HG03095 (cell line): ENCODE measurements around the gene ZFAND6.
A peak's percentile ranks its signal among the peaks of the same experiment; 100 is the strongest.
"Not testable (repeated sequence)": the region's sequence is repeated elsewhere in the genome, so short reads cannot be mapped to it uniquely, and the experiment has no call there.

Experiments used
- ATAC-seq: cut with Tn5 transposase; IDR thresholded peaks from one replicate; pipeline ENCODE4 v1.9.1; 2021; ENCODE audit warnings: moderate library complexity; ENCODE audit not compliant: unreplicated experiment

Gene ZFAND6

DNA sequence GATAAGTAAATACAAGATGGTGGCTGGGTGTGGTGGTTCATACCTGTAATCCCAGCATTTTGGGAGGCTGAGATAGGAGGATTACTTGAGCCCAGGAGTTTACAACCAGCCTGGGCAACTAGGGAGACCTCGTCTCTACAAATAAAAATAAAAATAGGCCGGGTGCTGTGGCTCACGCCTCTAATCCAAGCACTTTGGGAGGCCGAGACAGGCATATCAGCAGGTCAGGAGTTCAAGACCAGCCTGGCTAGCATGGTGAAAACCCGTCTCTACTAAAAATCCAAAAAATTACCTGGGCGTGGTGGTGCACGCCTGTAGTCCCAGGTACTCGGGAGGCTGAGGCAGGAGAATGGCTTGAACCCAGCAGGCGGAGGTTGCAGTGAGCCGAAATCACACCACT is 14.3 kb upstream of the ZFAND6 start:
- ATAC-seq = not testable (repeated sequence)

DNA sequence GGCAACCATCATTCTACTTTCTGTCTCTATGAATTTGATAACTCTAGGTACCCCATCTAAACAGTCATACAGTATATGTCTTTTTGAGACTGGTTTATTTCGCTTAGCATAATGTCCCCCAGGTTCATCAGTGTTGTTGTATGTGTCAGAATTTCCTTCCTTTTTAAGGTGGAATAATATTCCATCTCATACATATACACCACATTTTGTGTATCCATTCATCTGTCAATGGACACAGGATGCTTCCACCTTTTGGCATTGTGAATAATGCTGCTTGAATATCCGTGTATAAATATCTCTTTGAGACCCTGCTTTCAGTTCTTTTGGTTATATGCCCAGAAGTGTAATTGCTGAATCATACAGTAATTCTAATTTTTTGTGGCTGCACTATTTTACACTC is 10.4 kb upstream of the ZFAND6 start:
- no peak for ATAC-seq

DNA sequence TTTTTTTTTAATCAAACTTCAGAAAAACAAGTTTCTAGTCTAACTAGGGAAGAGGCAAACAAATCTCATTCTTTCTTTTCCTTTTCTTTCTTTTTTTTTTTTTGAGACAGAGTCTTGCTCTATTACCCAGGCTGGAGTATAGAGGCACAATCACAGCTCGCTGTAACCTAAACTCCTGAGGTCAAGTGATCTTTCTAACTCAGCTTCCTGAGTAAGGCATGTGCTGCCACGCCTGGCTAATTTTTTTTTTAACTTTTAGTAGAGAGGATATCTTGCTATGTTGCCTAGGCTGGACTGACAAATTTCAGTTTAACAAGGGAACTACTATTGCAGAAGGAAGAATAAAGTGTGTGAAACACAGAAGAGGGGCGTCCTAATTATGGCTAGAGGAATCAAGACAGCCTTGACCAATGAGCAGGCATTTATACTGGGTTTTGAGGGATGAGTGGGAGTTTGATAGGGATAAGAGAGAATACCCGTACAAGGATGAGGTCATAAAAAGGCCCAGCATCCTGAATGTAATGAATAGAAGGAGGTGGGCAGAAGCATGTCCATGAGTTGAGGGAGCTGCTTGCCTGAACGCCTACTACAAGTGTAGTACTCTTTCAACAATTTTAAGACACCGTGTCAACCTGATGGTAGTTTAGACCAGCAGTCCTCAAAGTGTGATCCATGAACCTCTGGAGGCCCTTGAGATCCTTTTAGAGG is 6.7 kb upstream of the ZFAND6 start:
- ATAC-seq = peak; percentile 64

DNA sequence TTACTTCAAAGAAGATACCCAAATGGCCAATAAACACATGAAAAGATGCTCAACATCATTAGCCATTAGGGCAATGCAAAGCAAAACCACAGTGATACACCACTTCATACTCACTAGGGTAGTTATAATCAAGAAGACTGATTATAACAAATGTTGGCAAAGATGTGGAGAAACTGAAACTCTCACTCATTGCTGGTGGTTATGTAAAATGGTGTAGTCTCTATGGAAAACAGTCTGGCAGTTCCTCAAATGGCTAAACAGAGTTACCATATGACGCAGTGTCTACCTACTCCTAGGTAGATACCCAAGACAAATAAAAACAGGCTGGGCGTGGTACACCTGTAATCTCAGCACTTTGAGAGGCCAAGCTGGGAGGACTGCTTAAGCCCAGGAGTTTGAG is 3.5 kb upstream of the ZFAND6 start:
- ATAC-seq = no peak

DNA sequence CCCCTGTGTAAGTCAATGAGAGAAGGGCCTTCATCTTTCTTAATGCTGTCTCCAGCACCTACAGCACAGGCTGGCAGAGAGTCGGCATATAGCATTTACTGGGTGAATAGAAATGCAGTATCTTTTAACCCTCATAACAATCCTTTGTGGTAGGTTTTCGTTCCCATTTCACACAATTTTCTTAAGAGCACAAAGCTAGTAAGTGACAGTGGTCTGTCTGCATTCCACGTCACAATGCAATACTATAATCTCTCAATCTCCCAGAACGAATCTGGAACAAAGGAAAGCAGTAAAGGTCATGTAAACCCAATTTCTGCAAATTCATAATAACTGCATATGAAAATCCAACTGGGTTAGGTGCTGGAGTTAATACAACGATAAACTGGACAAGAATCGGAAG is 1.4 kb upstream of the ZFAND6 start:
- ATAC-seq = no peak

DNA sequence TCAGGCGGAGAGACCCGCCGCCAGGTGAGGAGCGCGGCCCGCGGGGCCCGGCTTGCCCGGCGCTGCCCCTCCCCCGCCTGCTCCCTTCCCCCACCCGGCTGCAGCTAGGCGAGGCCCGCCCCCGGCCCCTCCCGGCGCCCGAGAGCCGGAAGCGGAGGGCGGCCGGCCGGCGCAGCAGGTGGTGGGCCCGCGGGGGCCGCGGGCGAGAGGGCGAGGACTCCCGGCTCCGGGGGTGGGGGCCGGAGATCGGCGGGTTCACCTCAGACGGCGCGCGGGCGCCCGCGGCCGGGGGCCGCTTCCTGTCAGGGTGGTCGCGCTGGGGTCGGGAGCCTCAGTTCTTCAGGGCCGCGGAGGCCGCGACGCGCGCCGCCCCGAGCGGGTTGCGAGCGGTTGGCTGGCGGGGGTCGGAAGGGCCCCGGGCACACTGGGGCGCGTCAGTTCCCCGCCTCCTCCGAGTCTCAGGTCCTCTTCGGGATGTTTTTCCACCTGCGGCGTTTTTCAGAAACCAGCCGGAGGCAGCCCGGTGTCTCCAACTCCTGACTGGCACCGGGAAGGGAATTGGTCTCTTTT is 395 bp downstream of the ZFAND6 start:
- peak; percentile 42 for ATAC-seq

DNA sequence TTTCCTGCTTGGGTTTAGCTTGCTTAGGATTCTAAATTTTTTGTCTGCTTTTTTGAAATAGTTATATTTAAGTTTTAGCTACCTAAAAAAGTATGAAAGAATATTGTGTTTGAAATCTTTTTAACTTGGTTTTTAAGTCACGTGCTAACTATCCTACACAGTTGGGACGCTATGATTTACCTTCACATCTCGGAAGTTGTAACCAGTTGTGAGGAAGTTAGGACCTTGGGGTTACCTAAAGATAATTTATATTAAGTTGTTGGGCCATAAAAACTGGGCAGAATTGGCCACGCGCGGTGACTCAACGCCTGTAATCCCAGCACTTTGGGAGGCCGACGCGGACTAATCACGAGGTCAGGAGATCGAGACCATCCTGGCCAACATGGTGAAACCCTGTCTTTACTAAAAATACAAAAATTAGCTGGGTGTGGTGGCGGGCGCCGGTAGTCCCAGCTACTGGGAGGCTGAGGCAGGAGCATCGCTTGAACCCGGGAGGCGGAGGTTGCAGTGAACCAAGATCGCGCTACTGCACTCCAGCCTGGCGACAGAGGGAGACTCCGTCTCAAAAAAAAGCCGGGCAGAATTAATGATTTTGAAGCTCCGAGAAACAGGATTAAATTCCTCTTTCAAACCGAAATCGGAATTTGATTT is 1.0 kb downstream of the ZFAND6 start:
- ATAC-seq = no peak

DNA sequence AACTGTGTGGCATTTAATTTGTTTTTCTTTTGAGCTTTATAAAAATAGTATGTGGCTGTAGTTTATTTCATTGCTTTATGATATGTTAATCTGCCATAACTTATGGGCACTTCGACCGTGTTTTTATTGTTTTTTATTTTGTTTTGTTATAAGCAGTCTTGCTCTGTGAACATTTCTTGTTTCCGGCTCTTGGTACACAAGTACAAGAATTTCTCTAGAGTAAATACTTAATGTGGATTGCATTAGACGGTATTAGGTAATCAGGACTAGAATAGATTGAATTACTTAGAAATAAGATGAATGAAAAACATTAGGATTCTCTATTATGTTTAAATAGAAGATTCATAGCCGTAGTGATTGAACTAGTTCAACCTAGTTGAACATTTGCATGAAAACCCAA is 2.1 kb downstream of the ZFAND6 start:
- ATAC-seq = no peak

DNA sequence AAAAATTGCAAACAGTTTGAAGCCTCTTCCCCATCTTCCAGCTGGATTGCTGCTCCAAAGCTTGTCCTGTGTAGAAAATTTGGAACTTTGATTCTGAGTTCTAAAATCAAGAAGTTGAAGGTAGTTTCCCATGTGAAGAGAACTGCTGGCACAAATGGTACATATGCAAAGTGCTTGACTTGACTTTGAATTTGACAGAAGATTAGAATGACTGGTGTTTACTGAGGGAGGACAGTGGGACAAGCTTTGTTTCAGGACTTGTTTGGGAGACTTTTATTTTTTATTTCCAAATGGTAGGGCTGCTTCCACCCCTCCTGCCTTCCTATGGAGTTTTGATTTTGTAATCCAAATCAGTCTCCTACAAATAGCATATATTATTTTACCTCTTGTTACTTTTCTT is 7.4 kb downstream of the ZFAND6 start:
- no peak for ATAC-seq

DNA sequence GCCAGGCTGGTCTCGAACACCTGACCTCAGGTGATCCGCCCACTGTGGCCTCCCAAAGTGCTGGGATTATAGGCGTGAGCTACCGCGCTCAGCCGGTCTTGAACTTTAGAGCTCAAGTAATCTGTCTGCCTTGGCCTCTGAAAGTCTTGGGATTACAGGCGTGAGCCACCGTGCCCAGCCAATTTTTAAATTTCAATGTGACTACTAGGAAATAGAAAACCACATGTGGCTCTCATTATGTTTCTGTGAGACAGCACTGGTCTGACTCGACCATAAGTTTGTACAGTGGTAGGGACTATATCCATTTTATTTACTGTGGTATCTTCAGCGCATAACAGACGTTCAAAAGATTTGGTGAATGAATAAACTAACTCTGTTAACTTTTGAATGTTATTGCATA is 9.1 kb downstream of the ZFAND6 start:
- no peak for ATAC-seq

DNA sequence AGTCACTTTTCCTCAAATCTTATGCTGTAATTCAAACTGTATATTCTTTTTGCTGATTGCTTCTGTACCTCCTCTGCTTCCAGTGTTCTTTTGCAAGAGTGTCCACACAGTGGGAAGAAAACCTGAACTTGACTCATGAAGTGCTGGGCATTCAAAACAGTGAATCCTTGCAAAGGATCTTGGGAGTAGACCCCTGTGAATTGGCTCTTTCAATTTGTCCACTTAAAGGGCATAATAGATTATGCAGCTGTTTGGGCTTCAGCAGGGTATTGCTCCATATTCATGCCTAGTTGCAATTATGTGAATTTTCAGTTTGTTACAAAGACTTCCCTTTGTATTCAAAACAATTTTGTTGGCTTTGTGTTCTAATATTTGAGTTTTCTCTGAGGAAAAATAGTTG is 11.4 kb downstream of the ZFAND6 start:
- ATAC-seq = no peak

DNA sequence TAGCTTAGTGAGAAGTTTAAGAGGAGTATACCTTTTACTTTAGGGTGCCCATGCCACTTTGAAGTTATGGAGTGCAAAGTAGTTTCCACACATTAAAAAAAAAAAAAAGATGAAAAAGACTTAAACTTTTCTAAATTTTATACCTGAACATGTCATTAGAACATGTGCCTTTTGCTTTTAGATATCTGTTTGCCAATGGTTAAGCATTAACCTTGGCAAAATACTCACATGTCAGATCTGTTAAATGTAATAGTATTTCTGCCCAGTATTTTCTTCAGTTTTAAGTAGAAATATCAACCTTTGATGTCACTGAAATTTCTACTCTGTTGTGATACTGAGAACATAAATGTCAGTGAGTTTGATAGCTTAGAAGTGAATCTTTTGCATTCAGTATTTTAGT is 12.2 kb downstream of the ZFAND6 start:
- ATAC-seq = no peak

DNA sequence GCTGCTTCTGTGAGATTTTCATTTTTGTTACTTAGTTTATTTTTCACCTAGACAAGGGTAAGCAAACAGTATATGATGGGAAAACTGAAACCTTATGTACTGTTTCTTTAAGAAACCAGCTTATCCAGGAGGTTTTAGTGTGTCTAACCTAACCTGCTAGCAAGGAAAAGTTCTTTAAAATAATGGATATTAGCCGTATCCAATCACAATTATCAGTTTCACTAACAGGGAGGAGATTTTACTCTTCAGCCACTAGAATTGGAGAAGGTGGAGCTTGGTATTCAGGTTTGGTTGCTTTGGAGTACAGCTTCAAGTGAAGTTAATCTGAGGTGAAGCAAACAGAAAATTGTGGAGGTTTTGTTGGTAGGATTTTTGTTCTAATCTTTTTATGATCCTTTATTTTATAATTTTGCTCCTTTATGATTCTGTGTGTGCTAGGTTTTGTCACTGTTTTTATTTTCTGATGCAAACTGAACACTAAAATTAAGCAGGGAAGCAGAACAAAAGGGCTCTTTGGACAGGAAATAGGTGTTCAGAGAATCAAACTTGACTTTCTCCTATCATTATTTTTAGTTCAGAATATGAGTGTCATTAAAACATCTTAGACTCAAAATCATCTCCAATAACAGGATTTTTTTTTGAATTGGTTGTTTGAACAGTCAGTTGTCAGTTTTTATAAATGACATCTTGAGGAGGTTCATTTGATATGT is 13.0 kb downstream of the ZFAND6 start:
- peak; percentile 68 for ATAC-seq

DNA sequence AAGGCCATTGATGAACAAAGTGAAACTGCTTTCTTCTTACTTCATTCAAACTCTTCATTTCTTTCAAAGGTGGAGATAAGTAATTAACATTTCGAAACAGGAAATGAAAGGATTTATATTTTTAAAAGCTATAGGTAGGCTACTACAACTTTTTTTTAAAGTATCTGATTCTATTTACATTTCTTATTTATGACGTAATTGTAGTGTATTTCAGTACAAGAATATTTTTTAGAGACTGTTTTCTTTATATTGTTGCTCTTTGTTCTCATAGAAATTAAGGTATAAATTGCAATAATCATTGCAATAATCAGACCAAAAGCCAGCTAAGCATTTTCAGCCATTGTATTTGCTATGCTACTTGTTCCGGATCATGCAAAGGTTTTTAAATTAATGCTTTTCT is 13.7 kb downstream of the ZFAND6 start:
- no peak for ATAC-seq

DNA sequence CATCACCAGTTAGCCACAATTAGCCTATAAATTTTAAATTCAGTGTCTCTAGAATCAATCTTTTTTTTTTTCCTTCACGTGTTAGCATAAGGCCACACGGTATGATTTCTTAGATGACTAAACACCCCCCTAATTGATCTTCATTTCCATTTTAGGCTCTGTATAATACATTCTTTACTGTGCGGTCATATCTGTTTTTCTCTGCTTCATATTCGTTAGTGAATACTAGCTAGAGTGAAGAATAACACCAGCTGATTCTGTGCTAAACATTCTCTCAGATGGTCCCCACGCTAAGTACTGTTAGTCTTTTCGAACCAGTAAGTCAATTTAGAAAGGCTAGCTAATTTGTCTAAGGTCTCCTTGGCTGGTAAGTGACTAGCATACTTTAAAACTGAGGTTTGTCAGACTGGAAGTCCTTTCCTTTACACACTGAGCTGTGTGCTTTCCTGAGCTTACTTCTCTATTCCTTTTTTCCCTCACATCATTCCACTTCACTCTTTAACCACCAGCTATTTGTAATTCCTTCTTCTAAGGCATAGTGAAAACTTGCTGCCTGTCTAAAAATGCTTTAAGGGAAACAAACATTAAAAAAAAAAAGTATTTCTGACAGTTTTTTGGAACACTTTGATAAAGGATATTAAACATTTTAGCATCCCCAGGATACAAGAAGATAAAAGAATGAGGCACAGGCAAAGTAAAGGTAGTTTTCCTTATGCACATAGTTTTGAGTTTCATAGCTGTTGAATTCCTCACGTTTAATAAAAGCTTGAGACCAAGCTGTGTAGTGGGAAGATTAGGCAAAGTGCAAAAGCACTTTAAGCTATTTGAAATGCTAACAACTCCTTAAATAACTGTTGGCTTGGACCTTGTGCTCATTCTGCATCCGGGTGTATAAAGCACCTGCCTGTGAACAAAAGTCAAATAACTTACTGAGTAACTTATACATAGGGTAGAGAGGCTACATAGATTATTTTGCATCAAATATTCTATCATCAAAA is 17.1 kb downstream of the ZFAND6 start:
- no peak for ATAC-seq

DNA sequence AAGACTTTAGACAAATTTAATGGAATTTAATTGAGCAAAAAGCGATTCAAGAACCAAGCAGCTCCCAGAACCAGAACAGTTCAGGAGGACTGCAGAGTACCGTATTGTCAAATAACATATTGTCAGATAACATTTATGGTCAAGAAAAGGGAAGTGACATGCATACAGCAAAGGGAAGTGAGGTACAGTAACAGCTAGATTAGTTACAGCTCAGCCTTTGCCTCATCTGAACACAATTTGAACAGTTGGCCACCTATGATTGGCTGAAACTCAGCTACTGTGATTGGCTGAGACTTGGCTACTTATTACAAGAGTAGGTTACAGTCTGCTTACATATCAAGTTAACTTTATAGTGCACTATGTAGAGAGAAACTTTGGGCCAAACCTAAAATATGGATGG is 21.9 kb downstream of the ZFAND6 start:
- ATAC-seq = no peak

DNA sequence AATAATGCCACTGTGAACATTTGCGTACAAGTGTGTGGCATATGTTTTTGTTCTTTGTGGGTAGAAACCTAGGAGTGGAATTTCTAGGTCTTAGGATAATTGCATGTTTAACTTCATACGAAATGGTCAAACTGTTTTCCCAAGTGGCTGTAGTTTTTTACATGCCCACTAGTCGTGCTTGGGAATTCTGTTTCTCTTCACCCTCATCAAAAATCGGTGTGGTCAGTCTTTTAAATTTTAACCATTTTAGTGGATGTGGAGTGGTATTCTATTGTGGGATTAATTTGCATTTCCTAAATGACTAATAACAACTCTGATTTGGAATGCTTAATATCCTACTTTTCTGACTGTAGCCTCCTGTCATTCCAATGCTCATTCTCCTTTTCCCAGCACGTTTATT is 27.6 kb downstream of the ZFAND6 start:
- no peak for ATAC-seq

DNA sequence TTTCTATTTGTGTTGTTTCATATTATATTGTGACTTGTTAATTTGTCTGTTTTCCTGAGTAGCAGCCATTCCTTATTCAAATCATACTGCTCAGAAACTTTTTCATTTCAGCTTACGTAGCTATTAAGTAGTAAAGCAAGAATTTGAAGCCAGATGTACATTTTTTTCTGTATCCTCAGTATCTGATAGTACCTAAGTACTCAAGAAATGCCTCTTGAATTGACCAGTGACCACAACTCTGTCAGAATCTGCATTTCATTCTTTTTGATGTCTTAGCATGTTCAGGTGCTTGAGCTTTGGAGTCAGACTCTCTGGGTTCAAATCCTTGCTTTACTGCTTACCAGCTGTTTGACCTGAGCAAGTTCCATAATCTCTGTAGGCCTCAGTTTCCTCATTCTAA is 30.6 kb downstream of the ZFAND6 start:
- ATAC-seq = no peak

DNA sequence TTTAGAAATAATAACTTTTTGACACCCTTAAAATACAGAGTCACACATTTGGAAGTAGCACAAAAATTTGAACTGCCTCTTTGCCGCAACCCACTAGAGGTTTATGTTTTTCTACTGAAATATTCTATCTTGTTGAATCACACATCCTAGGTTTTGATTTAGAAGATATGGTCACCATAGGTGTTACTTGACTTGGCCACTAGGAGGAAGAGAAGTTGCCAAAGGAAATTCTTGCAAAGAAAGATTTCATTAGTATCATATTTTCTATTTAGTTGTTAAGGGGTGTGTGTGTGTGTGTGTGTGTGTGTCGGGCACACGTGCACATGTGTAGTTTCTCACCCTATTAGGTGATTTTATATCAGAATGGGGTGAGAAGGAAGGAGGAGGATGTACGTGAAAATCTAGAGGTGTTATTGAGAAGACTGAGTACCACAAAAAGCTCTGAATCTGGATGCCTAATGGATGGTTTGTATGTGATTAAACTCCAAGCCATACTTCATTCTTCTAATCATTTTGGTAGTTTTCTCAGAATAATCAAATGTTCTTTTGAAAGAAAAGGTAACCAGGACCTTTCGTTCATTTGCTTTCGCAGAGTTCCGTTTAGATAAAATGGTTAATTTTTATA is 31.5 kb downstream of the ZFAND6 start:
- ATAC-seq = no peak

DNA sequence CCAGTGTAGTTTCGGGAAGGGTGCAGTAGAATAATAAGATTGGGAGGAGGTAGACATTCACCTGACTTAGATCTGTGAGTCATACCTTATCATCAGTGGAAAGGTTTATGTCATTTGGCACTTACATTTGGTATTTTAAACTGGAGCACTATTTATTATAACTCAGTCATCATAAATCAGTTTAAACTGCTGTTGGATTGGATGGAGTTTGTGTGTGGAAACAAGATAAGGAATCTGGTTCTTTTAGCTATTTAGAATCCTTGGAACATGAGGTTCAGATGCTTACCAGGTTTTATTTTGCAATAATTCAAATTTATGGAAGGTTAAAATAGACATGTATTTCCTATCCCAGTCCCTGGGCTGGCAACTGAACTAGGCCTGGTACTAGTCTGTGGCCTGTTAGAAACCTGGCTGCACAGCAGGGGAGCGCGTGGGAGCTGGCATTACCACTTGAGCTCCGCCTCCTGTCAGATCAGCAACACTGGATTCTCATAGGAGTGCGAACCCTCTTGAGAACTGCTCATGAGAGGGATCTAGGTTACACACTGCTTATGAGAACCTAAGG is 34.5 kb downstream of the ZFAND6 start:
- no peak for ATAC-seq
